C4-2B (cell line): ENCODE results near the gene CXCL14.

Experiments
- H3K27ac ChIP-seq: fragments of 450-650 bp; 2 replicates; pipeline ENCODE4 v1.5.1; 2017
- ZFX ChIP-seq: fragments of 450-650 bp; IDR thresholded peaks from 2 replicates; pipeline ENCODE4 v1.6.1; 2017
- TF ChIP-seq, protein P1 (sequence below): fragments of 450-650 bp; conservative IDR thresholded peaks from 2 replicates; pipeline ENCODE4 v1.5.1; 2017; ENCODE audit warnings: mild to moderate bottlenecking

The CXCL14 gene, protein sequence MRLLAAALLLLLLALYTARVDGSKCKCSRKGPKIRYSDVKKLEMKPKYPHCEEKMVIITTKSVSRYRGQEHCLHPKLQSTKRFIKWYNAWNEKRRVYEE

DNA sequence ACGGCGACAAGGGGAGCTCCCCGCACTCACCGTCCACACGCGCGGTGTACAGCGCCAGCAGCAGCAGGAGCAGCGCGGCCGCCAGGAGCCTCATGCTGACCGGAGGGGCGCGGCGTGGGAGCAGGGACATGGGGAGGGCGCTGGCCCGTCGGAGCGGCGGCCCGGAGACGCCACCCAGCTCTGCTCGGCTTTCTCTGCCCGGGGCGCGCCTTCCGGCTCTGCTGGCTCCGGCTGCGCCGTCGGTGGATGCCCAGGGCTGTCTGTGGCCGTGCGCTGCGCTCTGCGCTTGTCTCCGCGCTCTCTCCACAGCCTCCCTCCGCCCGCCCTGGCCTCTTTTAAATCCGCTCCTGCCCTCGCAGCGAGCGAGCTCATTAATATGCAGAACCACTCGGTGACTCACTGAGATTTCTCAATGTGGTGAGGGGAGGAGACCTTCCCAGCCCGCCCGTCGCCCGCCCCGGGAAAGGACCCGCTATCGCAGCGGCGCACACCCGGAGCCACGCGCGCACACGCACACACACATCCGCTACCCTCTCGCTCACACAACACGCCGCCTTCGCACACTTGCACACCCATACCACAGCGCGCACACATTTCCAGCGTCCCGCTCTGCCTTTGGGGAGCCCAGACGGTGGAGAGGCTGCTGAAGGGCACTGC is at the start of gene CXCL14:
TSS of gene CXCL14 (minus strand) at position 307 of the 657 bp plus-strand sequence. CDS start at position 94, 213 bp downstream.
- no peak within 1 kb of the TSS for H3K27ac ChIP-seq
- TF ChIP-seq, protein P1, sequence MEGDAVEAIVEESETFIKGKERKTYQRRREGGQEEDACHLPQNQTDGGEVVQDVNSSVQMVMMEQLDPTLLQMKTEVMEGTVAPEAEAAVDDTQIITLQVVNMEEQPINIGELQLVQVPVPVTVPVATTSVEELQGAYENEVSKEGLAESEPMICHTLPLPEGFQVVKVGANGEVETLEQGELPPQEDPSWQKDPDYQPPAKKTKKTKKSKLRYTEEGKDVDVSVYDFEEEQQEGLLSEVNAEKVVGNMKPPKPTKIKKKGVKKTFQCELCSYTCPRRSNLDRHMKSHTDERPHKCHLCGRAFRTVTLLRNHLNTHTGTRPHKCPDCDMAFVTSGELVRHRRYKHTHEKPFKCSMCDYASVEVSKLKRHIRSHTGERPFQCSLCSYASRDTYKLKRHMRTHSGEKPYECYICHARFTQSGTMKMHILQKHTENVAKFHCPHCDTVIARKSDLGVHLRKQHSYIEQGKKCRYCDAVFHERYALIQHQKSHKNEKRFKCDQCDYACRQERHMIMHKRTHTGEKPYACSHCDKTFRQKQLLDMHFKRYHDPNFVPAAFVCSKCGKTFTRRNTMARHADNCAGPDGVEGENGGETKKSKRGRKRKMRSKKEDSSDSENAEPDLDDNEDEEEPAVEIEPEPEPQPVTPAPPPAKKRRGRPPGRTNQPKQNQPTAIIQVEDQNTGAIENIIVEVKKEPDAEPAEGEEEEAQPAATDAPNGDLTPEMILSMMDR, result no peak
- TF ChIP-seq ZFX, result no peak

DNA sequence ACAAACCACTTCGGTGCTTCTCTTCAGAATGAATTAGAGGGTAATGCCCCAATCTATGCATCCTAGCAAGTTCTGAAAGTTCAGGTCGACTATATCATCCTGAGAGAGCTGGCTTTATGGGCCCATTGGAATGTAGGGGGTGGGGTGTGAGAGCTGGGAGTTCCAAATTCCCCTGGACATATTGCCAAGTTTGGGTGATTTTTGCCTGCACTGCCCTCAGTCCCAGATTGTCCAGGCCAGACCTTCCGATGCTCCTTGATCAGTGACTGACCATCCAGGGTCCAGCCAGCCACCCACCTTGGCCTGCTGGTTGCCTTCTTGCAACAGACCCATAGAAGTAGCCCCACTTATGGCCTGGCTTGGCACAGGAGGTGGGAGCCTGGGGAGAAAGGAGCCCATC is 47.8 kb upstream of the CXCL14 start:
- no peak overlapping the region for H3K27ac ChIP-seq
- TF ChIP-seq, protein P1, result no peak
- TF ChIP-seq ZFX, result no peak

DNA sequence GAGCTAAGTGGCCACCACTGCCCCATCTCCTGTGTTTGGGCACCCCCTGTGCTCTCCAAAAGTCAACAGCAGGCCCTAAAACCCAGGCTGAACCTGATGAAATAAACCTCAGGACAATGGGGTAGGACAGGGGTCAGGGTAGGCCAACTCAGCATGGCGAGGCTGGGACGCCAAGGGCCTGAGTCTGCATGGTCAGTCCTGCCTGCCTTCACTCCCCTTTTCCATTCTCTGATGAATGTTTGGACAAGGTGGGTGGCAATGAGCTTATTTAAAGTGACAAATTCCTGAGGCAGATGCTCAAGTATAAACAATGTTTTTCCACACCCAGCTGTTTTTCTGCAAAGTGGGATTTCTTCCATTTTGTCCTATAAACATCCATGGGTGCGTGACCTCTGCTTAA is 47.2 kb upstream of the CXCL14 start:
- TF ChIP-seq, protein P1, result no peak
- TF ChIP-seq ZFX, result no peak
- no peak overlapping the region for H3K27ac ChIP-seq

DNA sequence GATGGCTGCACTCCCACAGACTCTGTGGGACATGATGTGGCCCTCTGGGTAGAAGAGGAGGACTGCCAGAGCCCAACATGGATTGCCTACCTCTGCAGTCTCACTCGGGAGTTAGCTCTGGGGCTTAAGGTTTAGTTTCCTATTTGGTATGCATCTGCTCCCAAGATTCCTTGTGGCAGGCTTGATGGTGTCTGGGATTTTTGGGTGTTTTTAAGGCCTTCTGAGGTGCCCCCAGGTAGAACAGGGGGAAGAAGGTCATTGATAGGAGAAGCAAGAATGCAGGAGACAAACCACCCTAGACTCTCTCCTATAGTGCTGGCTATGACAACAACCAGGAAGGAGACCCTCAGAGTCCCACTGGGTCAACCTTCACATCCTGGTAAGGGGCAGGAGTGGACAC is 46.7 kb upstream of the CXCL14 start:
- no peak for TF ChIP-seq ZFX
- TF ChIP-seq, protein P1, result no peak
- no peak overlapping the region for H3K27ac ChIP-seq

DNA sequence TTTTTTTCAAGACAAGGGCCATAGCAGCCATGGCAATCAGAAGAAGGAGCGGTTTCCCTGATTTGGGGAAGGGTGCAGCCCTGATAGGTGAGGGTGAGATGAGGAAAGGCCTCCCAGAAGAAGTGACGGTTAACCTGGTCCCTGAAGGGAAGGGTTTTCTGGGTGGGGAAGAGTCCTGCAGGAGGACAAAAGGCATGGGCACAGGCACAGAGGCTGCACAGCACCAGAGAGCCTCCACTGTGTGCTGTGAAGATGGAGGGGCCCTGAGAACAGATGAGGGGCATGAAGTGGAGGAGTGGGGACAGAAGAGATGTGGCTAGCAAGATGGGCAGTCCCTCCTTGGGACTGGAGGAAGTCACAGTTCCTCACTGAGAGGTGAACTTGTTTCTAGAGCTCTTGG is 46.3 kb upstream of the CXCL14 start:
- TF ChIP-seq, protein P1, result no peak
- TF ChIP-seq ZFX, result no peak
- H3K27ac ChIP-seq, result no peak overlapping the region

DNA sequence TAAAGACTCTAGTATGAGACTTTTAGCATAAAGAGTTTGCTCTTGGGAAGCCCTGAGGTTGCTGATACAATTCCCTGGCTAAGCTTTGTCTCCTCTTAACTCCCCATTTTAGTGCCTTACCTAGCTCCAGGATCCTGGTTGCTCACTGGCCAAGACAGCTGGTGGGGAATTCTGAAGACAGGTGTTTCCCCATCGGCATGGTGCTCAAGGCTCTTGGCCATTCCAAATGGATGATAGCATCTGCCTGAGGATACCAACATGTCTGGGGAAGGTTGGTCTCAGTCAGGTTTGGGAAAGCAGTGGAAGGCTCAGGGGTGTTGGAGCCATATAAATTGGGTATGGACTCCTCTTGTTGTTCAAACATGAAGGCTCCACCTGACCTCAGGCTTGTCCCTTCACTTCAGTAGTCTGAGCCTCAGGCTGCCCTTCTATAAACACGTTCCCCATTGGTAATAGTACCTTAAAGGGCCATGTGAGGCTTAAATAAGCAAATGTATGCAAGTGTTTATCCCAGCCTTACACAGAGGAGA is 44.5 kb upstream of the CXCL14 start:
- no peak for TF ChIP-seq ZFX
- TF ChIP-seq, protein P1, result no peak

DNA sequence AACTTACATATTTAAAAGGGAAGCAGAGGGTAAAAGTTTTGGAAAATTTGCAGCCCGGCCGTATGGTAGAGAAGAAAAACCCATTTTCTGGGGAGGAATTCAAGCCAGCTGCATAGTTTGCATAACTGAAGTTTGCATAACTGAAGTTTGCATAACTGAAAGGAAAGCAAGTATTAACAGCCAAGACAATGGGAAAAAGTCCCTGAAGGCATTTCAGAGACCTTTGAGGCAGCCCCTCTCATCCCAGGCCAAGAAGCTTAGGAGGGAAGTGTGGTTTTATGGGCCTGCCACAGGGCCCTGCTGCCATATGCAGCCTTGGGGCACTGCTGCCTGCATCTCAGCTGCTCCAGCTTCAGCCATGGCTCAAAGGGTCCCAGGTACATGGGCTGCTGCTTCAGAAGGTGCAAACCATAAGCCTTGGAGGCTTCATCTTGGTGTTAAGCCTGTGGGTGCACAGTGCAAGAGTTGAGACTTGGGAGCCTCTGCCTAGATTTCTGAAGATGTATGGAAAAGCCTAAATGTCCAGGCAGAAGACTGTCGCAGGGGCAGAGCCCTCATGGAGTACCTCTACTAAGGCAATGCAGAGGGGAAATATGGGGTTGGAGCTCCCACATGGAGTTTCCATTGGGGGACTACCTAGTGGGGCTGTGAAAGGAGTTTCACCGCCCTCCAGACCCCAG is 36.9 kb upstream of the CXCL14 start:
- H3K27ac ChIP-seq, result no peak overlapping the region
- no peak for TF ChIP-seq ZFX
- TF ChIP-seq, protein P1, result no peak

More for the DNA sequence above, 44.5 kb upstream of the CXCL14 start:
- no peak overlapping the region for H3K27ac ChIP-seq
